ENCODE data around the gene ANO7. TPM values are rescaled to one million over a fixed set of nuclear protein-coding genes. Genes with fewer than 3 reads are reported as not detected.

ANO7 gene
- 1 to 10 TPM; 2.1 to 2.7 (median 2.5) TPM for polyA plus RNA-seq (ENCODE audit: insufficient read length in 3 of 3)
- long read RNA-seq, donor 1, partial matches to known transcripts, result 406 of 418 reads
- long read RNA-seq, donor 1, other reads (novel, unspliced or antisense), result 12 of 418 reads
- long read RNA-seq, donor 2, partial matches to known transcripts, result 0 of 1 reads
- long read RNA-seq, donor 2, other reads (novel, unspliced or antisense), result 0 of 1 reads
- long read RNA-seq, donor 3, partial matches to known transcripts, result 343 of 348 reads
- long read RNA-seq, donor 3, other reads (novel, unspliced or antisense), result 5 of 348 reads
- long read RNA-seq, donor 4, partial matches to known transcripts, result 0 of 1 reads
- long read RNA-seq, donor 4, other reads (novel, unspliced or antisense), result 0 of 1 reads
- long read RNA-seq, donor 5, result 0 reads
- long read RNA-seq, donor 6, result 0 reads
- long read RNA-seq, donor 7, result 0 reads
- long read RNA-seq, donor 8, partial matches to known transcripts, result 227 of 227 reads
- long read RNA-seq, donor 8, other reads (novel, unspliced or antisense), result 0 of 227 reads
- long read RNA-seq, donor 9, partial matches to known transcripts, result 53 of 66 reads
- long read RNA-seq, donor 9, other reads (novel, unspliced or antisense), result 13 of 66 reads
- long read RNA-seq, donor 10, partial matches to known transcripts, result 0 of 2 reads
- long read RNA-seq, donor 10, other reads (novel, unspliced or antisense), result 0 of 2 reads
- long read RNA-seq, donor 11, result 0 reads
- long read RNA-seq, donor 12, transcript ANO7-209 (2 exons, 2,196 nt), result major isoform, 5 of 5 reads
- long read RNA-seq, donor 12, partial matches to known transcripts, result 0 of 5 reads
- long read RNA-seq, donor 12, other reads (novel, unspliced or antisense), result 0 of 5 reads
- long read RNA-seq, donor 13, result 0 reads
- long read RNA-seq, donor 14, result 0 reads
- long read RNA-seq, donor 15, partial matches to known transcripts, result 0 of 1 reads
- long read RNA-seq, donor 15, other reads (novel, unspliced or antisense), result 0 of 1 reads
- long read RNA-seq, donor 16, result 0 reads

- DNase-seq, result no peak
Observed at GRCh38 chr2:241188361-241189092, at the start of gene ANO7. Gene ANO7, plus strand, starts transcription at chr2:241188677. Its CDS starts 1,387 bp downstream, at chr2:241190064.

GRCh38 chr2:241139531-241140444 is 48.7 kb upstream of the ANO7 start:
- no peak for DNase-seq

- no peak for DNase-seq
Observed at GRCh38 chr2:241140445-241140840, 48.0 kb upstream of the ANO7 start.

- DNase-seq, result no peak
Observed at GRCh38 chr2:241141214-241141770, 47.2 kb upstream of the ANO7 start.

GRCh38 chr2:241142063-241142462 is 46.4 kb upstream of the ANO7 start:
- DNase-seq, result no peak

GRCh38 chr2:241142593-241142992 is 45.9 kb upstream of the ANO7 start:
- no peak for DNase-seq

GRCh38 chr2:241146286-241146685 is 42.2 kb upstream of the ANO7 start:
- no peak for DNase-seq

- DNase-seq, result no peak
Observed at GRCh38 chr2:241147336-241147735, 41.1 kb upstream of the ANO7 start.

- no peak for DNase-seq
Observed at GRCh38 chr2:241148239-241148638, 40.2 kb upstream of the ANO7 start.

- DNase-seq, result peak; percentile 94
Observed at GRCh38 chr2:241148891-241149674, 39.4 kb upstream of the ANO7 start, which contains the start of gene PASK. Gene PASK, minus strand, starts transcription at chr2:241149472. Its CDS starts 6,440 bp downstream, at chr2:241143032.

- DNase-seq, result no peak
Observed at GRCh38 chr2:241149675-241149924, 38.9 kb upstream of the ANO7 start.

- DNase-seq, result peak; percentile 94
Observed at GRCh38 chr2:241149925-241150659, 38.4 kb upstream of the ANO7 start, which contains the start of gene PPP1R7. Gene PPP1R7, plus strand, starts transcription at chr2:241150467. Its CDS starts 29 bp downstream, at chr2:241150496.

GRCh38 chr2:241150660-241151530 is 37.6 kb upstream of the ANO7 start:
- peak; percentile 8 for DNase-seq

GRCh38 chr2:241151934-241152660 is 36.4 kb upstream of the ANO7 start:
- no peak for DNase-seq

GRCh38 chr2:241153616-241154015 is 34.9 kb upstream of the ANO7 start:
- no peak for DNase-seq

GRCh38 chr2:241154915-241155314 is 33.6 kb upstream of the ANO7 start:
- no peak for DNase-seq

GRCh38 chr2:241155936-241156335 is 32.5 kb upstream of the ANO7 start:
- DNase-seq, result no peak
